Measurements from ENCODE around the gene PACSIN3.

Gene PACSIN3

DNA sequence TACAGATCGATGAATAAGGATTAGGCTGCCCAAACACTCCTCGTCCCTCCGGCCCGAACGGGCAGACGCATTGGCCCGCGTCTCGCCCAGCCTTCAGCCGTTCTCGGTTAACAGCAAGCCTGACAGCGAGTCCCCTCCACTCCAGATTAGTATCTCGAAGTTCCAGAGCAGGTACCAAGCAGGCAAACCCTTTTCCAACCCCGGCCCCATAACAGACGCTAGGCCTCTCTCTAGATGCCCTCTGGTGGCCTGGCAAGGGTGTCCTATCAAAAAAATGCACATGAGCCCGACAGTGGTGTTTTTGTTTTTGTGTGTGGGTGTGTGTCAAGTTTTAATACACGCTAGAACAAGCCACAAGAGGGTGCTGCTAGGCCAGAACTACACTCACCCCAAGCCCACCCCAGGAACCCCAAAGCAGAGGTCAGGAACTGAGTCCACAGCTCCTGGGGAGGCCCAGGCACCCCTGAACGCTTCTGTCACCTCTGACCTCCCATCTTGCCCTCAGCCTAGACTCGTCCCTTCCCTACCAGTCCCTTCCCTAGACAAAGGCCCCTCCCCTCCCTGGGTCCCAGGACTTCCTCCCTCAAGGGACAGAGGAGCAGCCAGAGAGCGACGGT, 8.9 kb downstream of the PACSIN3 start:
- in situ Hi-C loops (cut with MboI; ENCODE audit: low sequenced_read_pairs) = no loop called here

DNA sequence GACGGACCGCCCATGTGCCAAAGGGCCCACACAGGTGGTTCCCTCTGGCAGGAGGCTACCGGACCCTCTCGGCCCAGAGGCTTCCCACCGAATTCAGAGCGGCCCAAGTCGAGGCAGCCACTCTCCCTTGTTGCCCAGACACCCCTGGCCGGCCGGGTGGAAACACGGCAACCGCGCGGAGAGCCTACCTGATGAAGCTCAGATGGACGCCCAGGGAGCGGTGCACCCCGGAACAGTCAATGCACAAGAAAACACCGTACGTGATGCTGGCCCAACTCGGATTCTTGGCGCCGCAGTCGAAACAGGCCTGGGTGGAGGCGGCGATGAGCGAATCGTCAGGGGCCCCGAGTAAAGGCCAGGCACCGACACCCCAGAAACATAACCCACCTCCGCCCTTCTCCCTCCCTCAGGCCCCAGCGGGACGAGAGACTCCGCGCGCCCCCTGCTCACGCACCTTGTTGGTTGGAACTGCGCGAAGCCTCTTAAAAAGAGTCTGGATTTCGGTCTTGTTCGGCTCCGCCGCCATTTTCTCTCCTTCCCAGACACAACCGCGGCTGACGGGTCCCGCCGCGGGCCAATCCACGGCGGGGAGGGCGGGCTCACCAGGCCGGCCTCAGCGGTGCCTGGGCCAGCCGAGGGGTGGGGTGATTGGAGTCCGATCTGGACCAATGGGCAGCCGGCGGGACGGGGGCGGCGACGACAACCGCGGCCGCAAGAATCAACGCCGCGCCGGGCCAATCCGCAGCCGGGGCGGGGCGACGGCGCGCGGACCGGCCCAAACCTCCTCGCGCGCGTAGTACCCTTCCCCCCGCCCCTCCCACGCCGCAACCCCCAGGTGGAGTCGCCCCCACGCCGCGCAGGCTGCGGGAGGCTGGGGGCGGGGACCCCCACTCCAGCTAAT, 9.7 kb downstream of the PACSIN3 start, which contains the start of gene ARFGAP2:
Gene ARFGAP2 (minus strand): TSS at position 552 of the 901 bp plus-strand sequence. CDS start 26 bp downstream, at position 526.
- in situ Hi-C loops (cut with MboI; ENCODE audit: low sequenced_read_pairs) = no loop called here

DNA sequence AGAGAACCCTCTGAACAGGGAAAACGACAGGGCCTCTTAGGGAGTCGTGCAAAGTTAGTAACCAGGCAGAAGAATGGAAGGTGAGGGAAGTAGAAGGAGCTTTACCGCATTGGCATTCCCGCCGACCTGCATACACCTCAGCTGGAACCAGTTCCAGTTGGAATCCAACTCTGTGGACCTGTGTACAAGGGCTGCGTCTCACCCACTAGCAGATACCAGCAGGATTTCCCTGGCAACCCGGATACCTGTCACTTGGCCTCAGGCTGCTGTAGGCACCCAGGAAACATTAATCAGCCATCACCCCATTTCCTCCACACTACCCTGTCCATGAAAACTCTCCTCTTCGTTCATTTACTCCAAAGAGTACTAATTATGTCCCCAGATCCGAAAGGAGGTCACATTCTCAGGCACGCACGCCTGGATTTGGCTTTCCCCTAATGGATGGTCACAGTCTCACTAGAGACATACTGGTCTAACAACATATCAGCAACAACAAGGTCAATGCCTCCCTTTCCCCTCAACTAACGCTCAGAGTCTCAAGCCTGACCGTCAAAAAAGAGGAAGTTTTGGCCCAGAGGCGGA, 10.4 kb downstream of the PACSIN3 start:
- in situ Hi-C loops (cut with MboI; ENCODE audit: low sequenced_read_pairs) = no loop called here

DNA sequence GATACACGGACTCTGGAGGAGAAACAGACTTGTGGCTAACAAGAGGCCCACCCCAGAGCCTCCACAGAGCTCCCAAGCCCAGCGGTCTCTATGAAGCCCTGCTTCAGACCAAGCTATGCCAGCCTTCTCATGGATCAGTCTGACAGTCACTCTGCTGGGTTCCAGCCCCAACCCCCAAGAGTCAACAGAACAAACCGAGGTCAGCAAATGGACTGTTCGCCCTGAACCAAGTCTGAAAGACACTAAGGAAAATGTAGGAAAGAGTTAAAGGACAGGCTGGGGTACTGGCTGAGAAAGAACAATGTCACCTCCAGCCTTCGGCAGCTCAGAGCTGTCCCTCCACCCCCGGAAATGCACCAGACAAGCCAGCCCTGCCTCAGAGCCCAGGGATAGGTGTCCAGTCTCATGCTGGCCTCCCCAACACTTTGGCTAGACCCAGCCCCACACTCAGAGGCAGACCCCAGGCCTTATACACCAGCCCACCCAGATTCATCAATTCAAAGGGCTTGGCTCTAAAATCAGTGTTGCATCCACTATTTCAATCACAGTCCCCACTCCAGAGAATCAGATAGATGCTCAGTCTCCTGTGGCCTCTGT, 13.4 kb downstream of the PACSIN3 start:
- in situ Hi-C loops (cut with MboI; ENCODE audit: low sequenced_read_pairs) = no loop called here

DNA sequence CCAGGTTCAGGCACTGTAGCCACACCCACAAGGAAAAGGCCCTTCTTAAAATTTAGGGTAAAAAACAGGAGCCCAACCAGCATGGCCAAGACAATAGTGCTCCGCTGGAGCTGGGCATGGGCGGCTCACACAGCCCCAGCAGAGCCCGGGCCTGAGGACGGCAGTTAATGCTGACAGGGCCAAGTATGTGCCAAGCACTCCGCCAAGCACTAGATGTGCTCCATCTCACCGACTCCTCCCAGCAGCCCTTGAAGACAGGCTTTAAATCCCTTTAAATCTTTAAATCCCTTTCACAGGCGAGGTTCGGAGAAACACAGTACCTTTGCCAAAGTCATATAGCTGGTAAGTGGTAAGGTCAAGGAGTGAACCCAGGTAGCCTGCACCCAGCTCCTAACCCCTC, 14.4 kb downstream of the PACSIN3 start:
- in situ Hi-C loops (cut with MboI; ENCODE audit: low sequenced_read_pairs) = no loop called here

DNA sequence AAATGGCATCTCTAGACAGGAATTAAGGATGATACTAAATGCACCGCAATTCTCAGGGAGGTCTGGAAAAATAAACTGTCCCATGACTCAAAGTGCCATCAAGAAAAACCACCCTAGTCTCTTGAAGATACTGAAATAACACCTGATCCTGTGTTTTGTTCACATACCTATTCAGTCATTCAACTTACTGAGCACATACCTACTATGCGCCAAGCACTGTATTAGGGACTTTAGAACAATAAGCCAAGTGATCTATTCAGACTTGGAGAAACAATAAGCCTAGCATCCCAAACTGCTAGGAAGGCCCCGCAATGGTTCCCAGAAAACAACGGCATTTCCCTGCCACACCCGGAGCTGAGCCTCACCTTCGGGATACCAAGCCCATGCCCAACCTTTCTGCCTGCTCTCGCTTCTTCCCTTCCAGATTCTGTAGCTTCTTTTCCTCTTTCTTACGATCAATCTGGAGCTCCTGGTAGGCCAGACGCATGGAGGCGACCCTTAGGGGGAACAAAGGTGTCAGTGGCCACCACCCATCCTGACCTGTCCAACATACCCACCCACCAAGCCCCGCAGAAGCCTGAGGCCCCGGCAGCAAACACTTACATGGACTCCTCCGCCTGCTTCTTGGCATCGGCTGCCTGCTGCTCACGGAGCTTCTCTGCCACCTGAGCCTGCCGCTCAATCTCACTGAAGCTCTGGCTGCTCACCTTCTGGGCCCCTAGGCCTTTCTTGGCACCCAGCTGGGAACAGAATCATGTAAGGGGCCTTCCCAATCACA, 15.0 kb downstream of the PACSIN3 start:
- in situ Hi-C loops (cut with MboI; ENCODE audit: low sequenced_read_pairs) = no loop called here

DNA sequence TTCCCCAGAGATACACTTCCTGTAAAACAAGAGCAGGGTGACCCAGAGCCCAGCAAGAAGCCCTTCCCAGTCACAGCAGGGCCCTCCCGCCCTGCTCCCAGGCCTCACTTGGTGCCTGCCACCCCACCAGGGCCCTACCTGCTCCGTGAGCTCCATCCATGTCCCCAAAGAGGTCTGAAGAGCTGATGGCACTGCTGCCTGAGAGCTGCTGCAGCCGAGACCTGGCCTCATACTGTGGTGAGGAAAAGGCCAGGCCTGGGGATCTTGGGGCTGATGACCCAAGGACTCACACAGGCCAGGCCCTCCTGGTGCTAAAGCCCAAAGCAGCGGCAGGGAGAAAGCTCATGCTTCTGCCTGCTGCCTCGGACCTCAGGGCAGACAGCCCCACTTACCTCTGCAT, 19.9 kb downstream of the PACSIN3 start:
- in situ Hi-C loops (cut with MboI; ENCODE audit: low sequenced_read_pairs) = no loop called here

DNA sequence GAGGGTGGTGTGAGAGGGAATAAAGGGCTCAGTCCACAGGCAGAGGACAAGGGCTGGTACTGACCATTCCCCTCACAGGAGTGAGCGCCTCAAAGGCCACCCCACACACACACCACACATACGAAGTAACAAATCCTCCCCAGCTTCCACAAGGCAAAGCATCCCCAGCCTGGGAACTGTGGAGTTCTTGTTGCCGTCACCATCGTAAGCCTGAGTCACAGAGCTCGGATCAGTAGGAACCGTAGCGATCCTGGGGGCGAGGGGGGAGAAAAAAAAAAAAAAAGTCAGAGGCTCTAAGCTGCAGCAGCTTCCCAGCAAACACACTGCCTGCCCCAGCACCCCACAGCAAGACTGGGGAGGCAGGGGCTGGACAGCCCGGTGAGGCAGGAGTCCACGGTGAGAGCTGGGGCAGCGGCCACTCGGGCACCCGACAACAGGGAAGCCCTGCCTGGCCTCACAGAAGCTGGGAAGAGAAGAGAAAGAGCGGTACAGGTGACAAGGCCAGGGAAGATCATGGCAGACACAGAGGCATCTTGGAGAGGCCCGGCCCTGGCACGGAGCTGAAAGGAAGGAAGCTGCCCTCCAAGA, 20.9 kb downstream of the PACSIN3 start:
- in situ Hi-C loops (cut with MboI; ENCODE audit: low sequenced_read_pairs) = no loop called here

DNA sequence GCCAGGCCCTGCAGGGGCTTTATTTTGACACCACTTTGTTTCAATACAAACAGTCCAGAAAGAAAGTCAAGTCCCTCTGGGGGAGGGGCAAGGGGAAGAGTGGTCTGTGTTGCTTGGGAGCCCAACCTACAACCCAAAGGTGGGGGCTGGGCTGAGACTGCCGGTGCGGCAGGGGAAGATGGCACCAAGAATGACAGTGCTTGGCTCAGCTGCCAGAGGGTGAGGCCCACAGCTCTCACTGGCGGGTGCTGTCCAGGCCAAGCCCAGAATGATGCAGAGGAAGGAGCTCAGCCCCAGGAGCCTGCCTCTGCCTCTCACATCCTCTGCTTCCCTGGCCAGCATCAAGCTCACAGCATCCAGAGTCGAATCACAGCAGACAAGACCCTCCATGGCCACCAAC, 21.9 kb downstream of the PACSIN3 start:
- in situ Hi-C loops (cut with MboI; ENCODE audit: low sequenced_read_pairs) = no loop called here

DNA sequence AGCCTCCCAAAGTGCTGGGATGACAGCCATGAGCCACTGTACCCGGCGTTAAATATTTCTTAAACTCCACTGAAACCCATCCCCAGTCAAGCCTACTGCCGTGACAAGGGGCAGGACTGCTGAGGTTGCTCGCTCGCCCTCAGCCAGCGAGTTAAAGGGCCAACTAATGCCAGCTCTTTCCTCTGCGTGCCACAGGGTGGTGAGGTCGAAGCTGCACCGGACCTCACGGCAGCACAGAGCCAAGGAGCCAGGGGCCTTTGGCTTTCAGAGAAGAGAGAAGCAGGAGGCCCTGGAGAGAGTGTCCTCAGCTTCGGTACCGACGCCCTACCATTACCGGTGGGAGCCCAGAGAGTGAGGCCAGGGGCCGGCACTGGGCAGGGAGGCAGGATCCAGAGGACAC, 22.3 kb downstream of the PACSIN3 start:
- in situ Hi-C loops (cut with MboI; ENCODE audit: low sequenced_read_pairs) = no loop called here

DNA sequence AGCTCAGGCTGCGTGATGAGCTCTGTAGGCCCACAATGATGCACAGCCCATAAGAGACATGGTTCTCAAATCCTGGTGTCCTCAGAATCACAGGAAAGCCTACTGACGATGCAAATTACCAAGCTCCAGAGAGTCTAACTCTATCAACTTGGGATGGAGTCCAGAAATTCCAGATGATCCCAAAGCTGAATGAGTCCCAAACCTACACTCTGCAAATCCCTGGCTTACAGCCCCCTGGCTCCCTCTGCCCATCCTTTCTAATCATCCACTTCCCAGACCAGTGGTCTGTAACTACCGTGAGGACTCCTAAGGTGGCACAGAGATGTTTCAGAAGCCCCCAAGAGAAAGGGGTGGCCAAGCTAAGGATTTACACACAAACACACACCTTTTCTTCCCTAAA, 23.0 kb downstream of the PACSIN3 start:
- in situ Hi-C loops (cut with MboI; ENCODE audit: low sequenced_read_pairs) = no loop called here

DNA sequence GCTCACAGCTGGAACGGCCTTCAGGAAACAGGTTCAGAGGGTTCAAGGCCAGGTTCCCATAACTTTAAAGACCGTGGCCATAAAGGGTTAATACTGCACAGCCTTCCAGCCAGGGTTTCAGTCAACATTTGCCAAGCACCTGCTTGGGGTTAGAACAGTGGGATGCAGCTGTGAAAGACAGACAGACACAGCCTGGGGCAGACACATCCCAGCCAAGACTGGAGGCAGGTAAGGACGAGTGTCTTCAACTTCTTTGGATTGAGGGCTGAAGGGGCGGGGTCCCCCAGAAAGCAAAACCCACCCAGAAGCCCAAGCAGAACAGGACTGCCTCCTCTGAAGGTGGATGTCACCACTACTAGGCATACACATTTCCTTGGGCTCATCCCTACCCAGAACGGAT, 23.8 kb downstream of the PACSIN3 start:
- in situ Hi-C loops (cut with MboI; ENCODE audit: low sequenced_read_pairs) = no loop called here

DNA sequence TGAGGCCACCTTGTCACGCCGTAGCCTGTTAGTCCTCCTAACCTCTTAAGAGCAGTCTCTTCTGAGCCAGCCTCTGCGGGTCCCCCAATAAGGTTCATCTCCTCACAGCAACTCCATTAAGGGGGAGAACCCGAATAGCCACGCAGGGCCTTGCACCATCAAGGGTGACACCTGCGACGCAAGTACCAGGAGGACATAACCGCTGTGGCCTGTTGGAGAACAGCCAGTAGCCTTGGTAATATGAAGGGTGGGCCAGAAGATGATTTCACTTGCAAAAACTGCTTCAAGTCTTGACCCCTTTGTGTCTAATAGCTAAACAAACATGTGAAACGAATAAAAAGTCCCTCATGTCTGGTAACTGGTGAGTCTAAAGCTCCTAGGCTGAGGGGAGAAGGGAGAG, 24.3 kb downstream of the PACSIN3 start:
- in situ Hi-C loops (cut with MboI; ENCODE audit: low sequenced_read_pairs) = no loop called here

DNA sequence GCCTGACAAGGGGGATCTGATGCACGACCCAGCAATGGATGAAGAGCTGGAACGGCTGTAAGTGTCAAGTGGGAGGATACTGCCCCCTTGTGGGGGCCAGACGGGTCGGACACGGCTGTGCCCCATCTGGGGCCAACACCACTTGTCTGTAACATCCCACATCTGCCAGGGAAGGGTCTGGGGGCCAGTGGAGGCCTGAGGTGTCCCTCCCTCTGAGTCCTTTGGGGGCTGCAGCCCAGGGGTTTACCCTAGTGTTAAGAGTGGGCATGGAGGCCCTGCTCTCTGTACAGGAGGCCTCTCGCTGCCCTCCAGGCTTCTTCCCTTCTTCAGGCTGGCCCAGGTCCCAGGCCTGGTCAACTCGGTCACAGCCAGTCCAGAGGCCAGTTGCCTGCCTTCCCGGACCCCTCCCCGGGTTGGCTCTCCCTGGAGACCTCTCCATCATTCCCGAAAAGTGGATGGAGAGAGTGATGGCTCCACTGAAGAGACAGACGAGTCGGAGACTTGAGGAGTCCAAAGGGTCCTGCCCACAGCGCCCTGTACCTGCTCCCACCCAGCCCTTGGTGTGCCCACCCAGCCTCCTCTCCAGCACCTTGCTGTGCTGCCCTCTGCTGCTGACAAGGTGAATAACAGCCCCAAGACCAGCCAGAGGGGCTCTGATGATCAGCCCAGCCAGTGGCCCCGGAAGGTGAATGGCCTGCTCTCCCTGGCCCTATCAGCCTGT, 24.9 kb downstream of the PACSIN3 start:
- in situ Hi-C loops (cut with MboI; ENCODE audit: low sequenced_read_pairs) = no loop called here

DNA sequence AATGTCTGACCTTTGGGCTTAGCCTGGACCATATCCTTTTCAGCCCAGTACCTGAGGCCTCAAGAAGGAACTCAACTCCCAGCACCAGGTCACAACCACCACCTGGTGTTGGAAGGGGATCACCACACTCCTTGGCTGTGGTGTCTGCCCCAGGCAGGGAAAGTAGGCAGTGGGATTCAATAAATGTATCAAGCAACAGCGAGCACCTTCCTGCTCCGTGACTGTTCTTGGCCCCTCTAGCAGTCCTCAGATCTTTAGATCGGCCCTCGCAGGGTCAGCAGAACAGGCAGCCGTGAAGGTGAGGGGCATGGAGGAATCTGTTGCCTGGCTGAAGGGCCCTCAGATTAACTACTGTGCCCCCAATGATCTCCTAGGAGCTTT, 25.5 kb downstream of the PACSIN3 start:
- in situ Hi-C loops (cut with MboI; ENCODE audit: low sequenced_read_pairs) = no loop called here

DNA sequence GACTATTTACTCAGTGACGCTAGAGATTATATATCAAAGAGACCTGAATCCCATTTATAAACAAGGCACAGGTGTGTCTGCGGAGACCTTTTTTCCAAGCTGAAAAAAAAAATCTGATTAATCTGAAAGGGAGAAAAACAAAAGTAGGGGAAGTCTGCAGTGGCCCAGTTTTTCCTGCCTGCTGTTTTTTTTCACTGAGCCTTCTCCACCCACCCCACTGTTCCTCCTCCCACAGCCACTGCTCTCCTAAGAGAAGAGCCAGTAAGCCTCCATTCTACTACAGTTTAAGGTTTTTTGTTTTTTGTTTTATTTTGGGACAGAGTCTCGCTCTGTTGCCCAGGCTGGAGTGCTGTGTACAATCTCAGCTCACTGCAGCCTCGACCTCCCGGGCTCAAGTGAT, 28.0 kb downstream of the PACSIN3 start:
- in situ Hi-C loops (cut with MboI; ENCODE audit: low sequenced_read_pairs) = loop anchor here (10.0 kb wide), 1 partner anchor 273 kb away; no protein-coding TSS in a partner anchor

DNA sequence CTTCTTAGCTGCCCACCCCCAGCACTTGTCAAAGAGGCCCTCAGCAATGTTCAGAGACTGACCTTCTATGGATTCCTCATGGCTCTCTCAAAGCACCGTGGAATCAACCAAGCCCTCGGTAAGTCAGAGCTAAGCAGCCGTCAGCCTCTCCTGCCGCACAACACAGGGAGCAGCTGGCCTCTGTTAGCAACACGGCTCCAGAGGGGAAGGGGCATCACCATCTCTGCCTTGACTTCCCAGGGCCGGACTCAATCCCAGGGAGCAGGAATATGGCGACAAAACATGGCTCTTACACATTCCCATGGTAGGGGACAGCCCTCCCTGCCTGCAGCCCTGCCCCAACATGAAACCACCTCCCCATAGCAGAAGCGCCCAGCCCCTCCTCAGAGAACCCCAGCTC, 28.4 kb downstream of the PACSIN3 start:
- in situ Hi-C loops (cut with MboI; ENCODE audit: low sequenced_read_pairs) = loop anchor here (10.0 kb wide), 1 partner anchor 273 kb away; no protein-coding TSS in a partner anchor

DNA sequence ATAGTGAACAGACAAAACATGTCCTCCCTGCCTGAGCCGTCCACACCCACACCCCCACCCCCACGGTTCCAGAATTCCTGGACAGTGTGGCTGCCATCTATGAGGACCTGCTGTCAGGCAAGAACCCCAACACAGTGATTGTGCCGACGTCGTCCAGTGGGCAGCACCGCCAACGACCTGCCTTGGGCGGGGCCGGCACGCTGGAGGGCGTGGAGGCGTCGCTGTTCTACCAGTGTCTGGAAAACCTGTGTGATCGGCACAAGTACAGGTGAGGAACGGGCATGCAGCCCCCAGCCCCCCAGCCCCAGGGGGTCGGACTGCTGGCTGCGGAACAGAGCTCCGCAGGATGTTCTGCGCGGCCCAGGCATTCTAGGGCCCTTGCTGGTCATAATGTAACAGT, 29.3 kb downstream of the PACSIN3 start:
- in situ Hi-C loops (cut with MboI; ENCODE audit: low sequenced_read_pairs) = loop anchor here (10.0 kb wide), 1 partner anchor 272 kb away; no protein-coding TSS in a partner anchor

DNA sequence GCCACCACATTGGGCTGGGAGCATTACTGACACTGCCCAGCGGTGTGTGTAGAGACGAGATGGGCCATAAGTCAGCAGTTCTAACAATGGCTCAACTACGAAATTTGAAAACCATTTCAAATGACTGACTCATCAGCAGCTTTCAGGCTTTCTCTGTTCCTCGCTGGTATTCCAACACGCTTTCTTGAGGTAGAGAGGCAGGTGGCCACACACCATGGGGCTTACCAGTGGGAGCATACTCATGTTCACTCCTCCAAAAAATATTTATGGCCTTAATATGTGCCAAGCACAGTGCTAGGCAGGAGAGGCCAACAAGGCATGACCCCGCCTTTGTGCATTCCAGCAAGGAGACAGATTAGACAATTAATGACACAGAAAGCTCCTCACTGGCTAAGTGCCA, 29.9 kb downstream of the PACSIN3 start:
- in situ Hi-C loops (cut with MboI; ENCODE audit: low sequenced_read_pairs) = loop anchor here (10.0 kb wide), 1 partner anchor 272 kb away; no protein-coding TSS in a partner anchor

All from HL-60/S4 treated with retinoic acid at 250 ng/mL for 4 days and 3 days (cell line).